Bronchial epithelial cell (primary cell): ENCODE results near the gene TRMT44. TPM values are rescaled to one million over a fixed set of nuclear protein-coding genes. Genes with fewer than 3 reads are reported as not detected.

Experiments used
- DNase-seq: peaks from one replicate; pipeline ENCODE4 v3.0.0-alpha.2; 2010; ENCODE audit warnings: low read depth
- FAIRE-seq: peaks from 2 replicates; lab custom pipeline; 2011; peaks lifted over from hg19 to GRCh38; lab: Jason Lieb, UNC
- H3K27me3 ChIP-seq: 2 replicates; pipeline ENCODE4 v1.5.1; 2011; ENCODE audit warnings: low read length; ENCODE audit not compliant: control insufficient read depth, insufficient read depth
- H3K36me3 ChIP-seq: 2 replicates; pipeline ENCODE4 v1.5.1; 2011; ENCODE audit warnings: low read length; ENCODE audit not compliant: control insufficient read depth, insufficient read depth
- H3K4me3 ChIP-seq: 2 replicates; pipeline ENCODE4 v1.5.1; 2011; ENCODE audit warnings: mild to moderate bottlenecking, low read depth, low read length, control low read depth
- CTCF ChIP-seq: IDR thresholded peaks from 2 replicates; pipeline ENCODE4 v1.5.1; 2011; ENCODE audit warnings: mild to moderate bottlenecking, moderate library complexity, low read length, control low read depth, inconsistent platforms; ENCODE audit not compliant: insufficient read depth, severe bottlenecking
- total RNA-seq: library from RNA; depleted of rRNA; stranded (reverse); fragments of >200 nt; gene quantifications from 2 replicates; pipeline ENCODE4 v1.2.1, GENCODE V29; 2014

TRMT44 gene
- total RNA-seq, 1 donor from 2014 or later, result 10.0 TPM

- H3K4me3 ChIP-seq, result no peak overlapping the region
- no peak for FAIRE-seq
- no peak for DNase-seq
- no peak for TF ChIP-seq CTCF
- no peaks in the 10 kb centered on the region for H3K36me3 ChIP-seq
- H3K27me3 ChIP-seq, result no peaks in the 10 kb centered on the region
Observed at GRCh38 chr4:8493484-8493883, 52.9 kb downstream of the TRMT44 start.

GRCh38 chr4:8494218-8494617 lies 53.6 kb downstream of the TRMT44 start:
- DNase-seq (no peak), FAIRE-seq (no peak)
- H3K36me3 ChIP-seq, result no peaks in the 10 kb centered on the region
- no peak for TF ChIP-seq CTCF
- no peaks in the 10 kb centered on the region for H3K27me3 ChIP-seq
- no peak overlapping the region for H3K4me3 ChIP-seq

GRCh38 chr4:8494983-8495548 lies 54.5 kb downstream of the TRMT44 start:
- Histone ChIP-seq H3K4me3 (no peak overlapping the region), H3K27me3 (no peaks in the 10 kb centered on the region), H3K36me3 (no peaks in the 10 kb centered on the region)
- TF ChIP-seq CTCF, result no peak
- DNase-seq (no peak), FAIRE-seq (no peak)

- H3K27me3 ChIP-seq, result no peaks in the 10 kb centered on the region
- H3K36me3 ChIP-seq, result no peaks in the 10 kb centered on the region
- DNase-seq, result no peak
- H3K4me3 ChIP-seq, result no peak overlapping the region
- TF ChIP-seq CTCF, result no peak
- no peak for FAIRE-seq
Observed at GRCh38 chr4:8495803-8496202, 55.2 kb downstream of the TRMT44 start.

GRCh38 chr4:8497762-8498161 lies 57.2 kb downstream of the TRMT44 start:
- TF ChIP-seq CTCF, result no peak
- Histone ChIP-seq H3K36me3 (no peaks in the 10 kb centered on the region), H3K4me3 (no peak overlapping the region), H3K27me3 (peaks cover 2% of the 10 kb centered on the region)
- FAIRE-seq (no peak), DNase-seq (no peak)

GRCh38 chr4:8500966-8501365 lies 60.4 kb downstream of the TRMT44 start:
- no peak for TF ChIP-seq CTCF
- DNase-seq (no peak), FAIRE-seq (no peak)
- Histone ChIP-seq H3K36me3 (no peaks in the 10 kb centered on the region), H3K27me3 (peaks cover 6% of the 10 kb centered on the region), H3K4me3 (no peak overlapping the region)
